NCI-H748 (cell line): ENCODE results near the gene THTPA.

Experiments
- DNase-seq: peaks from one replicate; lab custom pipeline; 2025; ENCODE audit not compliant: unreplicated experiment; lab: John Stamatoyannopoulos, UW

THTPA gene

GRCh38 chr14:23550812-23551265 lies 5.2 kb upstream of the THTPA start:
- peak; percentile 51 for DNase-seq

- peak; percentile 95 for DNase-seq
Measured at GRCh38 chr14:23551266-23552028, 4.6 kb upstream of the THTPA start, which contains the start of gene ZFHX2. Gene ZFHX2 (minus strand): TSS chr14:23551765. CDS start chr14:23535325, 16,440 bp downstream.

GRCh38 chr14:23555533-23555881 lies 564 bp upstream of the THTPA start:
- DNase-seq: no peak

GRCh38 chr14:23556700-23557440 lies 799 bp downstream of the THTPA start:
- DNase-seq: no peak

GRCh38 chr14:23557521-23557920 lies 1.4 kb downstream of the THTPA start:
- DNase-seq: no peak

- no peak for DNase-seq
Measured at GRCh38 chr14:23557946-23558345, 1.9 kb downstream of the THTPA start.

GRCh38 chr14:23558346-23559009 lies 2.4 kb downstream of the THTPA start:
- DNase-seq: no peak

GRCh38 chr14:23559010-23559925 lies 3.2 kb downstream of the THTPA start:
- peak; percentile 63 for DNase-seq

GRCh38 chr14:23559926-23560520 lies 4.0 kb downstream of the THTPA start:
- no peak for DNase-seq

GRCh38 chr14:23561259-23561658 lies 5.2 kb downstream of the THTPA start:
- no peak for DNase-seq

- no peak for DNase-seq
Measured at GRCh38 chr14:23561873-23562821, 6.1 kb downstream of the THTPA start.

GRCh38 chr14:23562822-23563472 lies 6.9 kb downstream of the THTPA start:
- peak; percentile 56 for DNase-seq

GRCh38 chr14:23563473-23564180 lies 7.6 kb downstream of the THTPA start:
- no peak for DNase-seq

GRCh38 chr14:23564181-23564812 lies 8.2 kb downstream of the THTPA start:
- no peak for DNase-seq

- DNase-seq: no peak
Measured at GRCh38 chr14:23564876-23565275, 8.8 kb downstream of the THTPA start.

GRCh38 chr14:23565626-23566025 lies 9.6 kb downstream of the THTPA start:
- no peak for DNase-seq

- no peak for DNase-seq
Measured at GRCh38 chr14:23566112-23566777, 10.2 kb downstream of the THTPA start.
